HEK293 (cell line): Measurements from ENCODE around the gene MTMR8.

Experiments used
- GLIS2 ChIP-seq: fragments of 450-650 bp; formaldehyde crosslinking; IDR thresholded peaks from 2 replicates; pipeline ENCODE4 v1.5.1; 2016; ENCODE audit warnings: missing biosample characterization, missing genetic modification characterization
- KLF9 ChIP-seq: fragments of 450-650 bp; formaldehyde crosslinking; IDR thresholded peaks from 2 replicates; pipeline ENCODE4 v1.5.1; 2016; ENCODE audit warnings: missing biosample characterization, missing genetic modification characterization, low read depth
- REPIN1 ChIP-seq: fragments of 450-650 bp; formaldehyde crosslinking; IDR thresholded peaks from 2 replicates; pipeline ENCODE4 v1.5.1; 2017; ENCODE audit warnings: missing biosample characterization, missing genetic modification characterization, low read depth
- YY1 ChIP-seq: fragments of 450-650 bp; formaldehyde crosslinking; IDR thresholded peaks from 2 replicates; pipeline ENCODE4 v1.5.1; 2018; ENCODE audit warnings: missing biosample characterization, missing genetic modification characterization
- ZNF138 ChIP-seq: fragments of 450-650 bp; formaldehyde crosslinking; IDR thresholded peaks from 2 replicates; pipeline ENCODE4 v1.5.1; 2016; ENCODE audit warnings: missing biosample characterization, missing genetic modification characterization, borderline replicate concordance
- ZNF426 ChIP-seq: fragments of 450-650 bp; formaldehyde crosslinking; IDR thresholded peaks from 2 replicates; pipeline ENCODE4 v1.5.1; 2017; ENCODE audit warnings: missing biosample characterization, missing genetic modification characterization, mild to moderate bottlenecking, inconsistent platforms, moderate library complexity
- ZNF544 ChIP-seq: fragments of 450-650 bp; formaldehyde crosslinking; IDR thresholded peaks from 2 replicates; pipeline ENCODE4 v1.5.0; 2017; ENCODE audit warnings: missing biosample characterization, missing genetic modification characterization
- ZNF560 ChIP-seq: fragments of 450-650 bp; formaldehyde crosslinking; IDR thresholded peaks from 2 replicates; pipeline ENCODE4 v1.5.1; 2017; ENCODE audit warnings: missing biosample characterization, missing genetic modification characterization, borderline replicate concordance
- ZNF571 ChIP-seq: fragments of 450-650 bp; formaldehyde crosslinking; IDR thresholded peaks from 2 replicates; pipeline ENCODE4 v1.5.0; 2017; ENCODE audit warnings: missing biosample characterization, missing genetic modification characterization
- TF ChIP-seq, protein P1 (sequence below): fragments of 450-650 bp; formaldehyde crosslinking; IDR thresholded peaks from 2 replicates; pipeline ENCODE4 v1.5.1; 2016; ENCODE audit warnings: missing biosample characterization, missing genetic modification characterization
- TF ChIP-seq, protein P2 (sequence below): fragments of 450-650 bp; formaldehyde crosslinking; IDR thresholded peaks from 2 replicates; pipeline ENCODE4 v1.5.1; 2017; ENCODE audit warnings: missing biosample characterization, missing genetic modification characterization
- TF ChIP-seq, protein P3 (sequence below): fragments of 450-650 bp; formaldehyde crosslinking; conservative IDR thresholded peaks from 2 replicates; pipeline ENCODE4 v1.5.1; 2016; ENCODE audit warnings: low read depth, missing biosample characterization, missing genetic modification characterization
- TF ChIP-seq, protein P4 (sequence below): fragments of 450-650 bp; formaldehyde crosslinking; IDR thresholded peaks from 2 replicates; pipeline ENCODE4 v1.5.1; 2016; ENCODE audit warnings: missing biosample characterization, missing genetic modification characterization
- TF ChIP-seq, protein P5 (sequence below): fragments of 450-650 bp; formaldehyde crosslinking; IDR thresholded peaks from 2 replicates; pipeline ENCODE4 v1.5.1; 2016; ENCODE audit warnings: missing biosample characterization, missing genetic modification characterization
- TF ChIP-seq, protein P6 (sequence below): fragments of 450-650 bp; formaldehyde crosslinking; IDR thresholded peaks from 2 replicates; pipeline ENCODE4 v1.5.1; 2016; ENCODE audit warnings: missing biosample characterization, missing genetic modification characterization, borderline replicate concordance
- TF ChIP-seq, protein P7 (sequence below): fragments of 450-650 bp; formaldehyde crosslinking; IDR thresholded peaks from 2 replicates; pipeline ENCODE4 v1.5.1; 2016; ENCODE audit warnings: missing biosample characterization, missing genetic modification characterization, borderline replicate concordance
- TF ChIP-seq, protein P8 (sequence below): fragments of 450-650 bp; formaldehyde crosslinking; IDR thresholded peaks from 2 replicates; pipeline ENCODE4 v1.5.1; 2016; ENCODE audit warnings: missing biosample characterization, missing genetic modification characterization, borderline replicate concordance

MTMR8 gene

DNA sequence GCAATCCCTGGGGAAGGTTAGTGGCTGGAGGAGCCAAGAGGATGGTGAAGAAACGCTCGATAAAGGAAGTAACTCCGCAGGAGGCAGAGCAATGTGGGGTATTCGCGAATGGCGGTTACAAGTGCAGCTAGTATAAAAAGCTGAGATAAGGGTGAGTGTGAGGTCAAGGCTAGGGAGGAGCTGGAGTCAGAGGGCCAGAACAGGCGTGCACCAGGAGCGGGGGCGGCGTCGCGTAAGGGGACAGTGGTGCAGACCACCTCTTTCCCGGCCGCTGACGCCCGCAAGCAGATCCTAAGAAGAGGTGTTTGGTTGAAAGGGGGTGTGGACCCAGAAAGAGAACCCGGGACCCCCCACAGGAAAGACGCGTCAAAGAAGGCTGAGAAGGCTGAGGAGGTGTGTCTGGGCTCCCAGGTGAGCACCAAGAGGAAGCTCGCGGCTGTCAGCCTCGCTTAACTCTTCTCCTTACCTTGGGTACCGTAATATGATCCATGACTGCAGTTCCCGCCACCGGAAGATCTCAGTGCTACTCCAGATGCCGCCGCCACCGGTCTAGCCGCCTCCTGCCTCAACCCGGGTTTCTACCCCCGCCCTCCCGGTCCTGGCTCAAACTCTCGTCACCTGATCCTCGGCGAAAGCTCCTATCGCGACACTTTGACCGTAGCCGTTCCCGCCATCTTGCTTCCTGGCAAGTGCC is at the start of gene MTMR8 (continued):
- TF ChIP-seq, protein P1, sequence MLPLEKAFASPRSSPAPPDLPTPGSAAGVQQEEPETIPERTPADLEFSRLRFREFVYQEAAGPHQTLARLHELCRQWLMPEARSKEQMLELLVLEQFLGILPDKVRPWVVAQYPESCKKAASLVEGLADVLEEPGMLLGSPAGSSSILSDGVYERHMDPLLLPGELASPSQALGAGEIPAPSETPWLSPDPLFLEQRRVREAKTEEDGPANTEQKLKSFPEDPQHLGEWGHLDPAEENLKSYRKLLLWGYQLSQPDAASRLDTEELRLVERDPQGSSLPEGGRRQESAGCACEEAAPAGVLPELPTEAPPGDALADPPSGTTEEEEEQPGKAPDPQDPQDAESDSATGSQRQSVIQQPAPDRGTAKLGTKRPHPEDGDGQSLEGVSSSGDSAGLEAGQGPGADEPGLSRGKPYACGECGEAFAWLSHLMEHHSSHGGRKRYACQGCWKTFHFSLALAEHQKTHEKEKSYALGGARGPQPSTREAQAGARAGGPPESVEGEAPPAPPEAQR (tag by site-specific recombination): no peak
- TF ChIP-seq KLF9 (tag by site-specific recombination) (peak; percentile 46; the same call in 1 of the 2 replicates), ZNF544 (tag by site-specific recombination) (no peak), ZNF571 (tag by site-specific recombination) (no peak), ZNF426 (no peak), ZNF560 (tag by site-specific recombination) (no peak), YY1 (tag by site-specific recombination) (peak; percentile 56; the same call in 1 of the 2 replicates), ZNF138 (tag by site-specific recombination) (no peak), GLIS2 (tag by site-specific recombination) (peak; percentile 11; the same call in 1 of the 2 replicates), REPIN1 (tag by site-specific recombination) (no peak)
- TF ChIP-seq, protein P2, sequence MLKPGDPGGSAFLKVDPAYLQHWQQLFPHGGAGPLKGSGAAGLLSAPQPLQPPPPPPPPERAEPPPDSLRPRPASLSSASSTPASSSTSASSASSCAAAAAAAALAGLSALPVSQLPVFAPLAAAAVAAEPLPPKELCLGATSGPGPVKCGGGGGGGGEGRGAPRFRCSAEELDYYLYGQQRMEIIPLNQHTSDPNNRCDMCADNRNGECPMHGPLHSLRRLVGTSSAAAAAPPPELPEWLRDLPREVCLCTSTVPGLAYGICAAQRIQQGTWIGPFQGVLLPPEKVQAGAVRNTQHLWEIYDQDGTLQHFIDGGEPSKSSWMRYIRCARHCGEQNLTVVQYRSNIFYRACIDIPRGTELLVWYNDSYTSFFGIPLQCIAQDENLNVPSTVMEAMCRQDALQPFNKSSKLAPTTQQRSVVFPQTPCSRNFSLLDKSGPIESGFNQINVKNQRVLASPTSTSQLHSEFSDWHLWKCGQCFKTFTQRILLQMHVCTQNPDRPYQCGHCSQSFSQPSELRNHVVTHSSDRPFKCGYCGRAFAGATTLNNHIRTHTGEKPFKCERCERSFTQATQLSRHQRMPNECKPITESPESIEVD (tag by site-specific recombination): no peak
- TF ChIP-seq, protein P3, sequence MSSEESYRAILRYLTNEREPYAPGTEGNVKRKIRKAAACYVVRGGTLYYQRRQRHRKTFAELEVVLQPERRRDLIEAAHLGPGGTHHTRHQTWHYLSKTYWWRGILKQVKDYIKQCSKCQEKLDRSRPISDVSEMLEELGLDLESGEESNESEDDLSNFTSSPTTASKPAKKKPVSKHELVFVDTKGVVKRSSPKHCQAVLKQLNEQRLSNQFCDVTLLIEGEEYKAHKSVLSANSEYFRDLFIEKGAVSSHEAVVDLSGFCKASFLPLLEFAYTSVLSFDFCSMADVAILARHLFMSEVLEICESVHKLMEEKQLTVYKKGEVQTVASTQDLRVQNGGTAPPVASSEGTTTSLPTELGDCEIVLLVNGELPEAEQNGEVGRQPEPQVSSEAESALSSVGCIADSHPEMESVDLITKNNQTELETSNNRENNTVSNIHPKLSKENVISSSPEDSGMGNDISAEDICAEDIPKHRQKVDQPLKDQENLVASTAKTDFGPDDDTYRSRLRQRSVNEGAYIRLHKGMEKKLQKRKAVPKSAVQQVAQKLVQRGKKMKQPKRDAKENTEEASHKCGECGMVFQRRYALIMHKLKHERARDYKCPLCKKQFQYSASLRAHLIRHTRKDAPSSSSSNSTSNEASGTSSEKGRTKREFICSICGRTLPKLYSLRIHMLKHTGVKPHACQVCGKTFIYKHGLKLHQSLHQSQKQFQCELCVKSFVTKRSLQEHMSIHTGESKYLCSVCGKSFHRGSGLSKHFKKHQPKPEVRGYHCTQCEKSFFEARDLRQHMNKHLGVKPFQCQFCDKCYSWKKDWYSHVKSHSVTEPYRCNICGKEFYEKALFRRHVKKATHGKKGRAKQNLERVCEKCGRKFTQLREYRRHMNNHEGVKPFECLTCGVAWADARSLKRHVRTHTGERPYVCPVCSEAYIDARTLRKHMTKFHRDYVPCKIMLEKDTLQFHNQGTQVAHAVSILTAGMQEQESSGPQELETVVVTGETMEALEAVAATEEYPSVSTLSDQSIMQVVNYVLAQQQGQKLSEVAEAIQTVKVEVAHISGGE (tag by site-specific recombination): peak; percentile 39; the same call in 1 of the 2 replicates
- TF ChIP-seq, protein P4, sequence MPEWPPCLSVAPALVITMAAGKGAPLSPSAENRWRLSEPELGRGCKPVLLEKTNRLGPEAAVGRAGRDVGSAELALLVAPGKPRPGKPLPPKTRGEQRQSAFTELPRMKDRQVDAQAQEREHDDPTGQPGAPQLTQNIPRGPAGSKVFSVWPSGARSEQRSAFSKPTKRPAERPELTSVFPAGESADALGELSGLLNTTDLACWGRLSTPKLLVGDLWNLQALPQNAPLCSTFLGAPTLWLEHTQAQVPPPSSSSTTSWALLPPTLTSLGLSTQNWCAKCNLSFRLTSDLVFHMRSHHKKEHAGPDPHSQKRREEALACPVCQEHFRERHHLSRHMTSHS (tag by site-specific recombination): no peak
- TF ChIP-seq, protein P5, sequence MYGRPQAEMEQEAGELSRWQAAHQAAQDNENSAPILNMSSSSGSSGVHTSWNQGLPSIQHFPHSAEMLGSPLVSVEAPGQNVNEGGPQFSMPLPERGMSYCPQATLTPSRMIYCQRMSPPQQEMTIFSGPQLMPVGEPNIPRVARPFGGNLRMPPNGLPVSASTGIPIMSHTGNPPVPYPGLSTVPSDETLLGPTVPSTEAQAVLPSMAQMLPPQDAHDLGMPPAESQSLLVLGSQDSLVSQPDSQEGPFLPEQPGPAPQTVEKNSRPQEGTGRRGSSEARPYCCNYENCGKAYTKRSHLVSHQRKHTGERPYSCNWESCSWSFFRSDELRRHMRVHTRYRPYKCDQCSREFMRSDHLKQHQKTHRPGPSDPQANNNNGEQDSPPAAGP (tag by site-specific recombination): no peak
- TF ChIP-seq, protein P6, sequence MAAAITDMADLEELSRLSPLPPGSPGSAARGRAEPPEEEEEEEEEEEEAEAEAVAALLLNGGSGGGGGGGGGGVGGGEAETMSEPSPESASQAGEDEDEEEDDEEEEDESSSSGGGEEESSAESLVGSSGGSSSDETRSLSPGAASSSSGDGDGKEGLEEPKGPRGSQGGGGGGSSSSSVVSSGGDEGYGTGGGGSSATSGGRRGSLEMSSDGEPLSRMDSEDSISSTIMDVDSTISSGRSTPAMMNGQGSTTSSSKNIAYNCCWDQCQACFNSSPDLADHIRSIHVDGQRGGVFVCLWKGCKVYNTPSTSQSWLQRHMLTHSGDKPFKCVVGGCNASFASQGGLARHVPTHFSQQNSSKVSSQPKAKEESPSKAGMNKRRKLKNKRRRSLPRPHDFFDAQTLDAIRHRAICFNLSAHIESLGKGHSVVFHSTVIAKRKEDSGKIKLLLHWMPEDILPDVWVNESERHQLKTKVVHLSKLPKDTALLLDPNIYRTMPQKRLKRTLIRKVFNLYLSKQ (tag by site-specific recombination): no peak
- TF ChIP-seq, protein P7, sequence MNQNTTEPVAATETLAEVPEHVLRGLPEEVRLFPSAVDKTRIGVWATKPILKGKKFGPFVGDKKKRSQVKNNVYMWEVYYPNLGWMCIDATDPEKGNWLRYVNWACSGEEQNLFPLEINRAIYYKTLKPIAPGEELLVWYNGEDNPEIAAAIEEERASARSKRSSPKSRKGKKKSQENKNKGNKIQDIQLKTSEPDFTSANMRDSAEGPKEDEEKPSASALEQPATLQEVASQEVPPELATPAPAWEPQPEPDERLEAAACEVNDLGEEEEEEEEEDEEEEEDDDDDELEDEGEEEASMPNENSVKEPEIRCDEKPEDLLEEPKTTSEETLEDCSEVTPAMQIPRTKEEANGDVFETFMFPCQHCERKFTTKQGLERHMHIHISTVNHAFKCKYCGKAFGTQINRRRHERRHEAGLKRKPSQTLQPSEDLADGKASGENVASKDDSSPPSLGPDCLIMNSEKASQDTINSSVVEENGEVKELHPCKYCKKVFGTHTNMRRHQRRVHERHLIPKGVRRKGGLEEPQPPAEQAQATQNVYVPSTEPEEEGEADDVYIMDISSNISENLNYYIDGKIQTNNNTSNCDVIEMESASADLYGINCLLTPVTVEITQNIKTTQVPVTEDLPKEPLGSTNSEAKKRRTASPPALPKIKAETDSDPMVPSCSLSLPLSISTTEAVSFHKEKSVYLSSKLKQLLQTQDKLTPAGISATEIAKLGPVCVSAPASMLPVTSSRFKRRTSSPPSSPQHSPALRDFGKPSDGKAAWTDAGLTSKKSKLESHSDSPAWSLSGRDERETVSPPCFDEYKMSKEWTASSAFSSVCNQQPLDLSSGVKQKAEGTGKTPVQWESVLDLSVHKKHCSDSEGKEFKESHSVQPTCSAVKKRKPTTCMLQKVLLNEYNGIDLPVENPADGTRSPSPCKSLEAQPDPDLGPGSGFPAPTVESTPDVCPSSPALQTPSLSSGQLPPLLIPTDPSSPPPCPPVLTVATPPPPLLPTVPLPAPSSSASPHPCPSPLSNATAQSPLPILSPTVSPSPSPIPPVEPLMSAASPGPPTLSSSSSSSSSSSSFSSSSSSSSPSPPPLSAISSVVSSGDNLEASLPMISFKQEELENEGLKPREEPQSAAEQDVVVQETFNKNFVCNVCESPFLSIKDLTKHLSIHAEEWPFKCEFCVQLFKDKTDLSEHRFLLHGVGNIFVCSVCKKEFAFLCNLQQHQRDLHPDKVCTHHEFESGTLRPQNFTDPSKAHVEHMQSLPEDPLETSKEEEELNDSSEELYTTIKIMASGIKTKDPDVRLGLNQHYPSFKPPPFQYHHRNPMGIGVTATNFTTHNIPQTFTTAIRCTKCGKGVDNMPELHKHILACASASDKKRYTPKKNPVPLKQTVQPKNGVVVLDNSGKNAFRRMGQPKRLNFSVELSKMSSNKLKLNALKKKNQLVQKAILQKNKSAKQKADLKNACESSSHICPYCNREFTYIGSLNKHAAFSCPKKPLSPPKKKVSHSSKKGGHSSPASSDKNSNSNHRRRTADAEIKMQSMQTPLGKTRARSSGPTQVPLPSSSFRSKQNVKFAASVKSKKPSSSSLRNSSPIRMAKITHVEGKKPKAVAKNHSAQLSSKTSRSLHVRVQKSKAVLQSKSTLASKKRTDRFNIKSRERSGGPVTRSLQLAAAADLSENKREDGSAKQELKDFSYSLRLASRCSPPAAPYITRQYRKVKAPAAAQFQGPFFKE (tag by site-specific recombination): no peak
- TF ChIP-seq, protein P8, sequence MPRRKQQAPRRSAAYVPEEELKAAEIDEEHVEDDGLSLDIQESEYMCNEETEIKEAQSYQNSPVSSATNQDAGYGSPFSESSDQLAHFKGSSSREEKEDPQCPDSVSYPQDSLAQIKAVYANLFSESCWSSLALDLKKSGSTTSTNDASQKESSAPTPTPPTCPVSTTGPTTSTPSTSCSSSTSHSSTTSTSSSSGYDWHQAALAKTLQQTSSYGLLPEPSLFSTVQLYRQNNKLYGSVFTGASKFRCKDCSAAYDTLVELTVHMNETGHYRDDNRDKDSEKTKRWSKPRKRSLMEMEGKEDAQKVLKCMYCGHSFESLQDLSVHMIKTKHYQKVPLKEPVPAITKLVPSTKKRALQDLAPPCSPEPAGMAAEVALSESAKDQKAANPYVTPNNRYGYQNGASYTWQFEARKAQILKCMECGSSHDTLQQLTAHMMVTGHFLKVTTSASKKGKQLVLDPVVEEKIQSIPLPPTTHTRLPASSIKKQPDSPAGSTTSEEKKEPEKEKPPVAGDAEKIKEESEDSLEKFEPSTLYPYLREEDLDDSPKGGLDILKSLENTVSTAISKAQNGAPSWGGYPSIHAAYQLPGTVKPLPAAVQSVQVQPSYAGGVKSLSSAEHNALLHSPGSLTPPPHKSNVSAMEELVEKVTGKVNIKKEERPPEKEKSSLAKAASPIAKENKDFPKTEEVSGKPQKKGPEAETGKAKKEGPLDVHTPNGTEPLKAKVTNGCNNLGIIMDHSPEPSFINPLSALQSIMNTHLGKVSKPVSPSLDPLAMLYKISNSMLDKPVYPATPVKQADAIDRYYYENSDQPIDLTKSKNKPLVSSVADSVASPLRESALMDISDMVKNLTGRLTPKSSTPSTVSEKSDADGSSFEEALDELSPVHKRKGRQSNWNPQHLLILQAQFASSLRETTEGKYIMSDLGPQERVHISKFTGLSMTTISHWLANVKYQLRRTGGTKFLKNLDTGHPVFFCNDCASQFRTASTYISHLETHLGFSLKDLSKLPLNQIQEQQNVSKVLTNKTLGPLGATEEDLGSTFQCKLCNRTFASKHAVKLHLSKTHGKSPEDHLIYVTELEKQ: no peak
